Activated CD8-positive, alpha-beta memory T cell treated with anti-CD3 and anti-CD28 coated beads, Interleukin-2, amount 50 U/mL, for 24 hours (primary cell): ENCODE measurements around the gene ANKRD35.
A peak's percentile ranks its signal among the peaks of the same experiment; 100 is the strongest.
"Not testable (repeated sequence)": the region's sequence is repeated elsewhere in the genome, so short reads cannot be mapped to it uniquely, and the experiment has no call there.

ENCODE experiments used
- DNase-seq: peaks from one replicate; pipeline ENCODE4 v3.0.0-alpha.2; 2020; ENCODE audit errors: extremely low read depth

The ANKRD35 gene

GRCh38 chr1:145885738-145886287, at the start of gene ANKRD35:
Gene ANKRD35 (minus strand): TSS chr1:145885866. CDS start chr1:145885758, 108 bp downstream.
- DNase-seq, result peak; percentile 75

- not testable (repeated sequence) for DNase-seq
These were observed 46.9 kb upstream of the ANKRD35 start for GRCh38 chr1:145932522-145933009.

GRCh38 chr1:145927916-145928643, 42.4 kb upstream of the ANKRD35 start:
- DNase-seq, result no peak

GRCh38 chr1:145927063-145927886, 41.6 kb upstream of the ANKRD35 start, which contains the start of gene RBM8A:
Gene RBM8A (minus strand): TSS chr1:145927484. CDS start chr1:145927426, 58 bp downstream.
- DNase-seq, result peak; percentile 91

- DNase-seq, result no peak
These were observed 41.0 kb upstream of the ANKRD35 start for GRCh38 chr1:145926686-145927062.

- no peak for DNase-seq
These were observed 36.6 kb upstream of the ANKRD35 start for GRCh38 chr1:145922266-145922665.

- not testable (repeated sequence) for DNase-seq
These were observed 34.6 kb upstream of the ANKRD35 start for GRCh38 chr1:145920297-145920696.

GRCh38 chr1:145918992-145919939, 33.6 kb upstream of the ANKRD35 start:
- no peak for DNase-seq

GRCh38 chr1:145918144-145918991, 32.7 kb upstream of the ANKRD35 start, which contains the start of gene PEX11B:
Gene PEX11B (minus strand): TSS chr1:145918717. CDS start chr1:145918688, 29 bp downstream.
- DNase-seq, result peak; percentile 89

GRCh38 chr1:145917595-145917994, 31.9 kb upstream of the ANKRD35 start:
- no peak for DNase-seq

GRCh38 chr1:145916745-145917144, 31.1 kb upstream of the ANKRD35 start:
- DNase-seq, result no peak

- DNase-seq, result no peak
These were observed 26.5 kb upstream of the ANKRD35 start for GRCh38 chr1:145912128-145912641.

- DNase-seq, result no peak
These were observed 23.0 kb upstream of the ANKRD35 start for GRCh38 chr1:145908653-145909052.

- DNase-seq, result no peak
These were observed 21.5 kb upstream of the ANKRD35 start for GRCh38 chr1:145906954-145907753.

- DNase-seq, result no peak
These were observed 15.8 kb upstream of the ANKRD35 start for GRCh38 chr1:145901312-145902021.

GRCh38 chr1:145898756-145899155, 13.1 kb upstream of the ANKRD35 start:
- DNase-seq, result no peak

GRCh38 chr1:145897969-145898368, 12.3 kb upstream of the ANKRD35 start:
- no peak for DNase-seq

- DNase-seq, result no peak
These were observed 9.8 kb upstream of the ANKRD35 start for GRCh38 chr1:145895471-145895870.
